Erythroblast (primary cell): Measurements from ENCODE around the gene EPHB2.
"Not testable (repeated sequence)": the region's sequence is repeated elsewhere in the genome, so short reads cannot be mapped to it uniquely, and the experiment has no call there.

ENCODE experiments used
- DNase-seq, 2 experiments: peaks; one replicate each; lab custom pipeline; 2025; lab: John Stamatoyannopoulos, UW
- GATA1 ChIP-seq: IDR thresholded peaks from 2 replicates; pipeline ENCODE4 v1.6.1; 2011; ENCODE audit warnings: low read depth, mild to moderate bottlenecking, control low read depth, low read length, moderate library complexity
- POLR2A ChIP-seq: IDR thresholded peaks from 2 replicates; pipeline ENCODE4 v1.6.1; 2011; ENCODE audit warnings: mild to moderate bottlenecking, low read length

EPHB2 gene

GRCh38 chr1:22841860-22842281 is 131.2 kb downstream of the EPHB2 start:
- DNase-seq = no peak
- TF ChIP-seq GATA1 (no peak), POLR2A (no peak)

- DNase-seq = not testable (repeated sequence)
Observed at GRCh38 chr1:22843441-22844183, 133.0 kb downstream of the EPHB2 start.

- no peak for DNase-seq
- TF ChIP-seq GATA1 = no peak
- TF ChIP-seq POLR2A = no peak
Observed at GRCh38 chr1:22844621-22845020, 134.0 kb downstream of the EPHB2 start.

GRCh38 chr1:22845398-22845935 is 134.8 kb downstream of the EPHB2 start:
- TF ChIP-seq GATA1 = no peak
- no peak for TF ChIP-seq POLR2A
- DNase-seq = no peak

GRCh38 chr1:22846458-22846857 is 135.8 kb downstream of the EPHB2 start:
- TF ChIP-seq GATA1 (no peak), POLR2A (no peak)
- no peak for DNase-seq

GRCh38 chr1:22847249-22847648 is 136.6 kb downstream of the EPHB2 start:
- TF ChIP-seq POLR2A = no peak
- TF ChIP-seq GATA1 = no peak
- no peak for DNase-seq

GRCh38 chr1:22847709-22848108 is 137.1 kb downstream of the EPHB2 start:
- no peak for DNase-seq
- TF ChIP-seq GATA1 (no peak), POLR2A (no peak)

GRCh38 chr1:22848405-22848804 is 137.8 kb downstream of the EPHB2 start:
- TF ChIP-seq GATA1 = no peak
- TF ChIP-seq POLR2A = no peak
- DNase-seq = no peak

GRCh38 chr1:22849770-22850169 is 139.1 kb downstream of the EPHB2 start:
- TF ChIP-seq GATA1 (no peak), POLR2A (no peak)

GRCh38 chr1:22850281-22850680 is 139.6 kb downstream of the EPHB2 start:
- DNase-seq = no peak
- TF ChIP-seq POLR2A (no peak), GATA1 (no peak)

More at GRCh38 chr1:22849770-22850169, 139.1 kb downstream of the EPHB2 start:
- DNase-seq = no peak

- DNase-seq = no peak
- TF ChIP-seq GATA1 (no peak), POLR2A (no peak)
Observed at GRCh38 chr1:22850681-22851080, 140.0 kb downstream of the EPHB2 start.

GRCh38 chr1:22851517-22851916 is 140.9 kb downstream of the EPHB2 start:
- no peak for DNase-seq
- TF ChIP-seq GATA1 (no peak), POLR2A (no peak)

GRCh38 chr1:22852144-22852655 is 141.6 kb downstream of the EPHB2 start:
- no peak for TF ChIP-seq POLR2A
- no peak for TF ChIP-seq GATA1

GRCh38 chr1:22853651-22854185 is 143.1 kb downstream of the EPHB2 start:
- DNase-seq = no peak
- TF ChIP-seq GATA1 (no peak), POLR2A (no peak)

More at GRCh38 chr1:22852144-22852655, 141.6 kb downstream of the EPHB2 start:
- DNase-seq = no peak
